HG03159 (cell line): Measurements from ENCODE around the gene WASL.
A peak's percentile ranks its signal among the peaks of the same experiment; 100 is the strongest.

Experiments
- ATAC-seq: cut with Tn5 transposase; IDR thresholded peaks from one replicate; pipeline ENCODE4 v1.9.1; 2021; ENCODE audit warnings: mild to moderate bottlenecking, moderate library complexity; ENCODE audit not compliant: unreplicated experiment

Gene WASL

GRCh38 chr7:123770378-123770777 lies 21.6 kb upstream of the WASL start:
- peak; percentile 98 for ATAC-seq

- no peak for ATAC-seq
Measured at GRCh38 chr7:123769371-123769770, 20.6 kb upstream of the WASL start.

- no peak for ATAC-seq
Measured at GRCh38 chr7:123768493-123768892, 19.7 kb upstream of the WASL start.

GRCh38 chr7:123763191-123763661 lies 14.4 kb upstream of the WASL start:
- no peak for ATAC-seq

GRCh38 chr7:123761729-123762128 lies 12.9 kb upstream of the WASL start:
- no peak for ATAC-seq

GRCh38 chr7:123757095-123757494 lies 8.3 kb upstream of the WASL start:
- ATAC-seq = no peak

- no peak for ATAC-seq
Measured at GRCh38 chr7:123755338-123755737, 6.5 kb upstream of the WASL start.

GRCh38 chr7:123754271-123754871 lies 5.6 kb upstream of the WASL start:
- ATAC-seq = no peak

- no peak for ATAC-seq
Measured at GRCh38 chr7:123752534-123752933, 3.7 kb upstream of the WASL start.

- no peak for ATAC-seq
Measured at GRCh38 chr7:123751821-123752220, 3.0 kb upstream of the WASL start.

- ATAC-seq = no peak
Measured at GRCh38 chr7:123750389-123751230, 1.8 kb upstream of the WASL start.

GRCh38 chr7:123749537-123749857 lies 694 bp upstream of the WASL start:
- peak; percentile 22 for ATAC-seq

- peak; percentile 28 for ATAC-seq
Measured at GRCh38 chr7:123748171-123748733, 551 bp downstream of the WASL start.

- ATAC-seq = no peak
Measured at GRCh38 chr7:123747620-123748141, 1.1 kb downstream of the WASL start.

- ATAC-seq = no peak
Measured at GRCh38 chr7:123746931-123747488, 1.8 kb downstream of the WASL start.

- ATAC-seq = no peak
Measured at GRCh38 chr7:123746055-123746454, 2.7 kb downstream of the WASL start.

GRCh38 chr7:123745437-123745836 lies 3.4 kb downstream of the WASL start:
- ATAC-seq = no peak

- no peak for ATAC-seq
Measured at GRCh38 chr7:123744416-123744815, 4.4 kb downstream of the WASL start.

- ATAC-seq = no peak
Measured at GRCh38 chr7:123741940-123742339, 6.9 kb downstream of the WASL start.

GRCh38 chr7:123738808-123739207 lies 10.0 kb downstream of the WASL start:
- no peak for ATAC-seq

- no peak for ATAC-seq
Measured at GRCh38 chr7:123738356-123738755, 10.4 kb downstream of the WASL start.
